ENCODE data around the gene TAAR9.

TAAR9 gene

GRCh38 chr6:132520953-132521352, 17.1 kb upstream of the TAAR9 start:
- no peak overlapping the region for H3K27ac ChIP-seq (ENCODE audit: low read depth, low read length)
- no peak for TF ChIP-seq EZH2phosphoT487 (IDR thresholded peaks at IDR 0.05; ENCODE audit: borderline replicate concordance, low read length)
- no peak for TF ChIP-seq CTCF (IDR thresholded peaks at IDR 0.05; ENCODE audit: low read depth, low read length, poor library complexity, severe bottlenecking)
- no peaks in the 10 kb centered on the region for H3F3A ChIP-seq (ENCODE audit: control insufficient read depth, insufficient read depth)
- no peaks in the 10 kb centered on the region for H3K9me3 ChIP-seq (ENCODE audit: control insufficient read depth, insufficient read depth, low read length)
- H3K4me3 ChIP-seq (ENCODE audit: low read length): no peak overlapping the region
- H3K4me1 ChIP-seq (ENCODE audit: control insufficient read depth, low read length): peaks cover 5% of the 10 kb centered on the region; the same call in 1 of the 2 replicates
- no peaks in the 10 kb centered on the region for H3K9me2 ChIP-seq (replicated peaks; ENCODE audit: control insufficient read depth, low read length)
- no peaks in the 10 kb centered on the region for H3K79me2 ChIP-seq (ENCODE audit: control insufficient read depth, low read length)
- no peak overlapping the region for H3K4me2 ChIP-seq (ENCODE audit: low read length)
- H3K36me3 ChIP-seq (ENCODE audit: control insufficient read depth, low read length): no peaks in the 10 kb centered on the region
- H3K27me3 ChIP-seq (ENCODE audit: control insufficient read depth, low read length): no peaks in the 10 kb centered on the region
- no peaks in the 10 kb centered on the region for H4K20me1 ChIP-seq (ENCODE audit: control insufficient read depth, insufficient read depth, low read depth, low read length)

GRCh38 chr6:132524646-132525045, 13.4 kb upstream of the TAAR9 start:
- Histone ChIP-seq H3K4me3 (ENCODE audit: low read length) (no peak overlapping the region), H3K4me1 (ENCODE audit: control insufficient read depth, low read length) (peaks cover 26% of the 10 kb centered on the region), H3F3A (ENCODE audit: control insufficient read depth, insufficient read depth) (no peaks in the 10 kb centered on the region), H3K36me3 (ENCODE audit: control insufficient read depth, low read length) (no peaks in the 10 kb centered on the region), H3K9me3 (ENCODE audit: control insufficient read depth, insufficient read depth, low read length) (no peaks in the 10 kb centered on the region), H4K20me1 (ENCODE audit: control insufficient read depth, insufficient read depth, low read depth, low read length) (no peaks in the 10 kb centered on the region), H3K4me2 (ENCODE audit: low read length) (no peak overlapping the region), H3K79me2 (ENCODE audit: control insufficient read depth, low read length) (no peaks in the 10 kb centered on the region), H3K9me2 (replicated peaks; ENCODE audit: control insufficient read depth, low read length) (no peaks in the 10 kb centered on the region), H3K27ac (ENCODE audit: low read depth, low read length) (no peak overlapping the region), H3K27me3 (ENCODE audit: control insufficient read depth, low read length) (no peaks in the 10 kb centered on the region)
- no peak for TF ChIP-seq EZH2phosphoT487 (IDR thresholded peaks at IDR 0.05; ENCODE audit: borderline replicate concordance, low read length)
- TF ChIP-seq CTCF (IDR thresholded peaks at IDR 0.05; ENCODE audit: low read depth, low read length, poor library complexity, severe bottlenecking): no peak

- Histone ChIP-seq H3K9me3 (ENCODE audit: control insufficient read depth, insufficient read depth, low read length) (0 out of 2 replicates have a peak, but pooled peaks cover under 1% of the 10 kb centered on the region), H3K4me2 (ENCODE audit: low read length) (no peak overlapping the region), H3K4me1 (ENCODE audit: control insufficient read depth, low read length) (peaks cover 33% of the 10 kb centered on the region), H3K27me3 (ENCODE audit: control insufficient read depth, low read length) (no peaks in the 10 kb centered on the region), H3K4me3 (ENCODE audit: low read length) (no peak overlapping the region), H3K36me3 (ENCODE audit: control insufficient read depth, low read length) (no peaks in the 10 kb centered on the region), H3K27ac (ENCODE audit: low read depth, low read length) (no peak overlapping the region), H3F3A (ENCODE audit: control insufficient read depth, insufficient read depth) (no peaks in the 10 kb centered on the region), H3K9me2 (replicated peaks; ENCODE audit: control insufficient read depth, low read length) (no peaks in the 10 kb centered on the region), H4K20me1 (ENCODE audit: control insufficient read depth, insufficient read depth, low read depth, low read length) (no peaks in the 10 kb centered on the region), H3K79me2 (ENCODE audit: control insufficient read depth, low read length) (no peaks in the 10 kb centered on the region)
- TF ChIP-seq EZH2phosphoT487 (IDR thresholded peaks at IDR 0.05; ENCODE audit: borderline replicate concordance, low read length) (no peak), CTCF (IDR thresholded peaks at IDR 0.05; ENCODE audit: low read depth, low read length, poor library complexity, severe bottlenecking) (no peak)
Observed at GRCh38 chr6:132525866-132526265, 12.2 kb upstream of the TAAR9 start.
